ENCODE data around the gene RAC3.

RAC3 gene

GRCh38 chr17:82031303-82031884, at the start of gene RAC3:
RAC3 (plus strand) TSS chr17:82031678; CDS start chr17:82031762, 84 bp downstream.
- DNase-seq (ENCODE audit: low spot score): no peak

- DNase-seq (ENCODE audit: low spot score): no peak
Observed at GRCh38 chr17:81983011-81983638, 48.4 kb upstream of the RAC3 start.

- DNase-seq (ENCODE audit: low spot score): no peak
Observed at GRCh38 chr17:81983639-81984373, 47.7 kb upstream of the RAC3 start.

- DNase-seq (ENCODE audit: low spot score): no peak
Observed at GRCh38 chr17:81984773-81985410, 46.6 kb upstream of the RAC3 start.

GRCh38 chr17:81986606-81987005, 44.9 kb upstream of the RAC3 start:
- no peak for DNase-seq (ENCODE audit: low spot score)

GRCh38 chr17:81987161-81987770, 44.2 kb upstream of the RAC3 start:
- DNase-seq (ENCODE audit: low spot score): no peak

- DNase-seq (ENCODE audit: low spot score): no peak
Observed at GRCh38 chr17:81990836-81991683, 40.4 kb upstream of the RAC3 start.

GRCh38 chr17:81991684-81992305, 39.7 kb upstream of the RAC3 start:
- peak; percentile 86 for DNase-seq (ENCODE audit: low spot score)

GRCh38 chr17:81992306-81993102, 39.0 kb upstream of the RAC3 start:
- no peak for DNase-seq (ENCODE audit: low spot score)

GRCh38 chr17:81993729-81994592, 37.5 kb upstream of the RAC3 start:
- no peak for DNase-seq (ENCODE audit: low spot score)

- no peak for DNase-seq (ENCODE audit: low spot score)
Observed at GRCh38 chr17:81994593-81995462, 36.6 kb upstream of the RAC3 start.

- no peak for DNase-seq (ENCODE audit: low spot score)
Observed at GRCh38 chr17:81995463-81996231, 35.8 kb upstream of the RAC3 start.

GRCh38 chr17:81996232-81996756, 35.2 kb upstream of the RAC3 start:
- DNase-seq (ENCODE audit: low spot score): no peak

GRCh38 chr17:81996757-81997441, 34.6 kb upstream of the RAC3 start:
- DNase-seq (ENCODE audit: low spot score): no peak

- DNase-seq (ENCODE audit: low spot score): no peak
Observed at GRCh38 chr17:81998212-81998611, 33.3 kb upstream of the RAC3 start.

- DNase-seq (ENCODE audit: low spot score): no peak
Observed at GRCh38 chr17:81998691-81999438, 32.6 kb upstream of the RAC3 start.

Data from AG08395 (cell line).